Hepatocyte (in vitro differentiated cells): ENCODE results near the gene ELMO2. TPM values are rescaled to one million over a fixed set of nuclear protein-coding genes. Genes with fewer than 3 reads are reported as not detected.

Experiments
- DNase-seq: peaks from one replicate; pipeline ENCODE4 v3.0.0-alpha.2; 2016; ENCODE audit warnings: low spot score
- H2AFZ ChIP-seq: fragments of 200-600 bp; sonication (generic); 2 replicates; pipeline ENCODE4 v1.6.0; 2016; ENCODE audit warnings: antibody characterized with exemption, mild to moderate bottlenecking
- H3K27ac ChIP-seq: fragments of 200-600 bp; sonication (generic); 2 replicates; pipeline ENCODE4 v1.5.1; 2016; ENCODE audit warnings: mild to moderate bottlenecking
- H3K27me3 ChIP-seq: fragments of 200-600 bp; sonication (generic); 2 replicates; pipeline ENCODE4 v1.6.1; 2016
- H3K36me3 ChIP-seq: fragments of 200-600 bp; sonication (generic); replicated peaks from 2 replicates; pipeline ENCODE4 v1.5.1; 2016; ENCODE audit warnings: low read depth; ENCODE audit not compliant: insufficient read depth
- H3K4me1 ChIP-seq: fragments of 200-600 bp; sonication (generic); 2 replicates; pipeline ENCODE4 v1.5.1; 2016; ENCODE audit warnings: mild to moderate bottlenecking, moderate library complexity; ENCODE audit not compliant: insufficient read depth
- H3K4me2 ChIP-seq: fragments of 200-600 bp; sonication (generic); 2 replicates; pipeline ENCODE4 v1.6.0; 2016
- H3K4me3 ChIP-seq: fragments of 200-600 bp; sonication (generic); 2 replicates; pipeline ENCODE4 v1.5.1; 2016; ENCODE audit warnings: mild to moderate bottlenecking
- H3K79me2 ChIP-seq: fragments of 200-600 bp; sonication (generic); 2 replicates; pipeline ENCODE4 v1.6.0; 2017; ENCODE audit warnings: mild to moderate bottlenecking
- H3K9me2 ChIP-seq: fragments of 200-600 bp; sonication (generic); replicated peaks from 2 replicates; pipeline ENCODE4 v1.6.0; 2017; ENCODE audit warnings: mild to moderate bottlenecking; ENCODE audit not compliant: insufficient read depth
- H3K9me3 ChIP-seq: fragments of 200-600 bp; sonication (generic); 2 replicates; pipeline ENCODE4 v1.5.1; 2016; ENCODE audit warnings: low read depth, mild to moderate bottlenecking
- H4K20me1 ChIP-seq: fragments of 200-600 bp; sonication (generic); 2 replicates; pipeline ENCODE4 v1.6.0; 2016; ENCODE audit warnings: mild to moderate bottlenecking; ENCODE audit not compliant: insufficient read depth, poor library complexity, severe bottlenecking
- EZH2 ChIP-seq: fragments of 200-600 bp; sonication (generic); IDR thresholded peaks from 2 replicates; pipeline ENCODE4 v1.6.1; 2016; ENCODE audit warnings: antibody characterized with exemption, mild to moderate bottlenecking, borderline replicate concordance
- EZH2phosphoT487 ChIP-seq: fragments of 200-600 bp; sonication (generic); IDR thresholded peaks from one replicate; pipeline ENCODE4 v1.6.1; 2018; ENCODE audit warnings: antibody characterized with exemption, mild to moderate bottlenecking, low read depth, moderate library complexity; ENCODE audit not compliant: unreplicated experiment, severe bottlenecking
- WGBS: methylation state at CpG from one replicate; pipeline ENCODE4 v1.1.6; 2016; ENCODE audit warnings: low lambda C conversion rate; ENCODE audit errors: missing lambda C conversion rate; 5-methylcytosine and 5-hydroxymethylcytosine counted together
- polyA plus RNA-seq: library from polyadenylated mRNA; unstranded; fragments of >200 nt; fragmentation: Nextera tagmentation; extraction: Ambion mirVana; gene quantifications from 2 replicates; pipeline ENCODE4 v1.2.1, GENCODE V29; 2016
- total RNA-seq: library from RNA; depleted of rRNA; stranded (reverse); fragments of >200 nt; gene quantifications from 2 replicates; pipeline ENCODE4 v1.2.3, GENCODE V29; 2014
- TF ChIP-seq, protein P1 (sequence below): fragments of 200-600 bp; sonication (generic); IDR thresholded peaks from 2 replicates; pipeline ENCODE4 v1.5.1; 2016; ENCODE audit warnings: antibody characterized with exemption, mild to moderate bottlenecking; ENCODE audit not compliant: poor library complexity

Gene ELMO2
- total and polyA plus RNA-seq, 2 experiments from 2014 or later, result 35.0 to 42.3 TPM

DNA sequence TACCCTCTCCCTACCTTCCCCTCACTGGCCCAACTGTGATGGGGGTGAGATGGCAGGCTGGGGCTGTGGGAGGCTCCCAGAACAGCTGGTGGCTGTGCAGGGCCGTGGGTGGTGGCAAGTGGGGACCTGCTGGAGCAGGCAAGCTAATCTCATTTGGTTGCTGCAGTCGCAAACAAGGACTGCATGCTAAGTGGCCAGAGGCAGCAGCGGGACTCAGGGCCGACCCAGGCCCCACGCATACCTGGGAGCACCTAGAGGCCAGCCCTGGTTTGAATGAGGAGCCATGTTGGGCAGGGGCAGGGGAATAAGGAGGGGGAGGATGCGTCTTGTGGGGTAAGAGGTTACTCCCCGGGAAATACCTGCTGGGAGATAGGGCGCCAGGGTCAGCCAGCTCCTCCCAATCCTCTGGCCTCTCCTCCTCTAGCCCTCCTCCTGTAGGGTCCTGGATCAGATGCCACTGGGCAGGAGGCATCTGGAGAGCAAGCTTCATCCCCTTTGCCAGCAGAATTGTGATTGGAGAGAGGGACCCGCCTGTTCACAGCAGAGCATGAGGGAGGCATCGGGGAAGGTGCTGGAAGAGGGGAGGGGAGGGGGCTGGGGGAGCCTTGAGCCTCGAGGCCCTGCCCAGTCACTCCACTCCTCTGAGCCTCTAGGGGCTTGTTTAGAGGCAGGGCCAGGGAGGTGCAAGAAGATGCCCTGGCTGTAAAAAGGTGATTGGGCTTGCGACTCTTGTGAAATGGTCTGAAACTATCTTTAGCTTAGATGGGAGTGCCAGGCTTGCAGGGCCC, 73.8 kb downstream of the ELMO2 start:
- Histone ChIP-seq H3K27ac (no peak overlapping the region), H2AFZ (no peak overlapping the region), H3K4me3 (no peak overlapping the region), H4K20me1 (no peaks in the 10 kb centered on the region), H3K79me2 (no peaks in the 10 kb centered on the region), H3K4me2 (no peak overlapping the region), H3K9me3 (no peaks in the 10 kb centered on the region), H3K27me3 (peaks cover 15% of the 10 kb centered on the region), H3K9me2 (no peaks in the 10 kb centered on the region), H3K4me1 (no peaks in the 10 kb centered on the region), H3K36me3 (no peaks in the 10 kb centered on the region)
- WGBS, result 60% methylated on average over 12 of the region's 12 CpGs
- no peak for TF ChIP-seq EZH2
- no peak for TF ChIP-seq EZH2phosphoT487
- TF ChIP-seq, protein P1, sequence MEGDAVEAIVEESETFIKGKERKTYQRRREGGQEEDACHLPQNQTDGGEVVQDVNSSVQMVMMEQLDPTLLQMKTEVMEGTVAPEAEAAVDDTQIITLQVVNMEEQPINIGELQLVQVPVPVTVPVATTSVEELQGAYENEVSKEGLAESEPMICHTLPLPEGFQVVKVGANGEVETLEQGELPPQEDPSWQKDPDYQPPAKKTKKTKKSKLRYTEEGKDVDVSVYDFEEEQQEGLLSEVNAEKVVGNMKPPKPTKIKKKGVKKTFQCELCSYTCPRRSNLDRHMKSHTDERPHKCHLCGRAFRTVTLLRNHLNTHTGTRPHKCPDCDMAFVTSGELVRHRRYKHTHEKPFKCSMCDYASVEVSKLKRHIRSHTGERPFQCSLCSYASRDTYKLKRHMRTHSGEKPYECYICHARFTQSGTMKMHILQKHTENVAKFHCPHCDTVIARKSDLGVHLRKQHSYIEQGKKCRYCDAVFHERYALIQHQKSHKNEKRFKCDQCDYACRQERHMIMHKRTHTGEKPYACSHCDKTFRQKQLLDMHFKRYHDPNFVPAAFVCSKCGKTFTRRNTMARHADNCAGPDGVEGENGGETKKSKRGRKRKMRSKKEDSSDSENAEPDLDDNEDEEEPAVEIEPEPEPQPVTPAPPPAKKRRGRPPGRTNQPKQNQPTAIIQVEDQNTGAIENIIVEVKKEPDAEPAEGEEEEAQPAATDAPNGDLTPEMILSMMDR, result no peak
- DNase-seq, result no peak

DNA sequence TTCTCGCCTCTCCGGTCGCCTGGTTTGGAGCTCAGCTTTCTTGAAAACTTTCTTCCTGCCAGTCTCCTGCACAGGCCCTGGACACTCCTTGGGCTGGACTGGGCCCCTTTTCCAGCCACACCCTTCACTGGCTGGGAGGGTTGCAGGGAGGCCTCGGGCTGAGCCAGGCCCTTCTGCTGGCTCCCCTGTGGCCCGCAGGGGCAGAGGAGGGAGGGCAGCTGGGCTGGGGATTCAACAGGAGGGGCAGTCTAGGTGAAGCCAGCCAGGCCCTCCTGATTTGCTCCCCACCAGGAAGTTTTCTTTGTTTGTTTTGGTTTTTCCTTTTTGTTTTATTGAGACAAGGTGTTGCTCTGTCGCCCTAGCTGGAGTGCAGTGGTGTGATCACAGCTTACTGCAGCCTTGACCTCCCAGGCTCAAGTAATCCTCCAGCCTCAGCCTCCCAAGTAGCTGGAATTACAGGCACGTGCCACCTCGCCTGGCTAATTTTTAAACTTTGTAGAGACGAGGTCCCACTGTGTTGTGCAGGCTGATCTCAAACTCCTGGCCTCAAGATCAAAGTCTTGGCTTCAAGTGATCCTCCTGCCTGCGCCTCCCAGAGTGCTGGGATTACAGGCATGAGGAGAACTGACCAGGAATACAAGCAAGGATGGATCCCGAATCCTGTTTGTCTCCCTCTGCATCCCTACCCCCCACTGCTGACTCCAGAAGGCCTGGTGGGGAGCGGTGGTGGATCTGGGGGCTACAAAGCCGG, 74.6 kb downstream of the ELMO2 start:
- no peaks in the 10 kb centered on the region for H3K4me1 ChIP-seq
- no peak overlapping the region for H3K4me3 ChIP-seq
- no peaks in the 10 kb centered on the region for H4K20me1 ChIP-seq
- no peaks in the 10 kb centered on the region for H3K36me3 ChIP-seq
- peaks cover 15% of the 10 kb centered on the region for H3K27me3 ChIP-seq
- no peak overlapping the region for H3K27ac ChIP-seq
- TF ChIP-seq EZH2phosphoT487, result no peak
- TF ChIP-seq EZH2, result no peak
- TF ChIP-seq, protein P1, result no peak
- DNase-seq, result peak; percentile 53
- H3K9me3 ChIP-seq, result no peaks in the 10 kb centered on the region
- no peak overlapping the region for H2AFZ ChIP-seq
- WGBS, result 70% methylated on average over 12 of the region's 13 CpGs
- no peaks in the 10 kb centered on the region for H3K9me2 ChIP-seq
- no peaks in the 10 kb centered on the region for H3K79me2 ChIP-seq
- no peak overlapping the region for H3K4me2 ChIP-seq

DNA sequence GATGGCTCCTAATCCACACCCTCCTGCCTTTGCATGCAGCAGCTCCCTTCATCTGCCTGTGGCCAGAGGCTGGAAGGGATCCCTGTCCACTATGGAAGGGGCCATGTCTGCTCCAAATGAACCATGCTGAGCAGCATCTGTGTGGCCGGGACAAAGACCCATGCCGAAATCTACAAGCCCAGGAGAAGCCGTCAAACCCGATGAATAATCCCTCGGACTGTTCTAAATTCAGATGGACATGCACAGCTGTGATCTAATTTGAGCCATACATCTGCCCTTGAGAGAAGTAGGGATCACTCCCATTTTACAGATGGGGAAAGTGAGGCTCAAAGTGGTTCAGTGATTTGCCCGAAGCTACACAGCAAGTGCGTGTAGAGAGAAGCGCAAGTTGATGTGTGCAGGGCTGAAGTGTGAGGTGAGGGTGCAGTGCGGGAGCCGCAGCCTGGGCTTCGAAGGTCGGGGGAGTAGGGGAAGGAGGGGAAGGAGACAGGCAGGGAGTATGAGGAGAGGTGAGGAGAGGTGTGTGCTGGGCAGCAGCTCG, 75.5 kb downstream of the ELMO2 start:
- Histone ChIP-seq H3K27me3 (peaks cover 16% of the 10 kb centered on the region), H3K27ac (no peak overlapping the region), H3K4me1 (no peaks in the 10 kb centered on the region), H2AFZ (no peak overlapping the region), H3K4me2 (no peak overlapping the region), H3K9me3 (no peaks in the 10 kb centered on the region), H3K79me2 (no peaks in the 10 kb centered on the region), H3K36me3 (no peaks in the 10 kb centered on the region), H3K9me2 (no peaks in the 10 kb centered on the region), H3K4me3 (no peak overlapping the region), H4K20me1 (no peaks in the 10 kb centered on the region)
- DNase-seq, result no peak
- no peak for TF ChIP-seq EZH2
- TF ChIP-seq, protein P1, result no peak
- TF ChIP-seq EZH2phosphoT487, result no peak
- WGBS, result 90% methylated on average over 13 of the region's 13 CpGs
